UCSD-AML1 (cell line): ENCODE measurements around the gene EXOC6B.

Source experiments
- DNase-seq: peaks from one replicate; lab custom pipeline; 2025; ENCODE audit not compliant: unreplicated experiment; lab: John Stamatoyannopoulos, UW

EXOC6B gene

DNA sequence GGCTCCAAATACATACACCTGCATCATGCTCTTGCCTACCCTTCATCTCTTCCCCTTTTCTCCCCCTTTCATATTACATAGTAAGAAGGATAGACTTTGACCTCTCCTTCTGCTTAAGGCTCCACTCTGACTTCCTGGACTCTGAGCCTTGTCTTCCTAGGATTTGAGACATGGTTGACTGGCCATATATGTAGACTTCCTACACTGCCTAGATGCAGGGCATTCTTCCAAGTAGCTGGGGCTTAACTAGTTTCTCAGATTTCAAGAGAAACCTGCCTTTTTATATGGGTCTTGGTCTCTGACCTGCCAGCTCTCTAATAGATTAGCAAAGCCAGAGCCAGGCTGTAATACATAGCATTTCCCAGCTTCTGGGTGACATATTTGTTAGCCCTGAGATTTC is 642.8 kb downstream of the EXOC6B start:
- DNase-seq = no peak

- DNase-seq = no peak
Observed at GRCh38 chr2:72182547-72182946, 643.3 kb downstream of the EXOC6B start.

DNA sequence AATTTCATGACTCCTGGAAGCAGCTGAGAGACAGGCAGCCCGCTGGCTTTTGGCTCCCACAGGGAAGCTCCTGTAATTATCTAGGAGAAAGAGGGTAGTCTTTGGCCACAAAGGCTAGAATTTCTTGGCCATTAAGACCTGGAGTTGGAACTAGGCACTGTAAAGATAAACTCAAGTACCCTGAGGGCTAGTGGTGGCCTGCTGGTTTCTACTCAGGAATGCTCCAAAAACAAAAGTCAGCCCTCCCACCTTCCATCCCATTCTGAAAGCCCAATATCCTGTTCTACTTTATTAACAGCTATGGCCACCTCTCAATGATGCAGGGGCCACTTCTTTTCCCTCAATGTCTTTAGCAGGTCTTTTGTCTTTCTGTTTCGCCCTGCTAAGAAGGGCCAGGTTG is 644.2 kb downstream of the EXOC6B start:
- no peak for DNase-seq

GRCh38 chr2:72180351-72180750 is 645.5 kb downstream of the EXOC6B start:
- DNase-seq = no peak

- no peak for DNase-seq
Observed at GRCh38 chr2:72178551-72178950, 647.3 kb downstream of the EXOC6B start.

- no peak for DNase-seq
Observed at GRCh38 chr2:72176281-72176680, 649.6 kb downstream of the EXOC6B start.

GRCh38 chr2:72175636-72176035 is 650.2 kb downstream of the EXOC6B start:
- no peak for DNase-seq

DNA sequence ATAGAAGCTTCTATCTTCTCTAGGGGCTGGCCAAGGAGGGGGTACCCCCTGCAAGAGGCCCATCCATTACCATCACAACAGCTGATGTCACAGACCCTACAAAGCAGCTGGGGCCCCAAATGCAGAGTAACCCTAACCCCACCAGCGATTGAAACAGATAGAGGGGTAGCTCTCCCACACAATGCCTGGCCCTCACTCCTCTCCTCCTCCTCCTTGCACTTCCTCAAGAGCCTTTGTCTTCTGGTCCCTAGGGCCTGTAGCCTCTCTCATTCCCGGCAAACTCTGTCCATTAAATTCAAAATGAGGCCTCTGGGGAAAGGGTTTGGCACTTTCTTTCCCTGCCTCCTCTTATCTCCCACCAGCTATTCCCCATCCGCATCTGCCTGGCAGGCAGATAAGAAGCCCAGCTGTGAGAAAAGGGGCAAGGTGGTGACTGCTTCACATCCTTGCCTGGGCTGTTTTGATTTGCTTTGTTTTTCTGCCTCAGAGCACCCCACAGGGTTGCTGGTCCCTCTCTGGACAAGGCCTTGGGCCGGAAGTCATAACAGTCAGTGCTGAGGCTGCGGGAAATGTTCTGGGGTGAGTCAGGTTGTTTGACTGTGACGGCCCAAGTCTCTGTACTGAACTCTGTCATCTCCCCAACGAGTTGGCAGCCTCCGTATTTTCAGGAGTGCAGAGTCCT is 652.1 kb downstream of the EXOC6B start:
- DNase-seq = no peak

DNA sequence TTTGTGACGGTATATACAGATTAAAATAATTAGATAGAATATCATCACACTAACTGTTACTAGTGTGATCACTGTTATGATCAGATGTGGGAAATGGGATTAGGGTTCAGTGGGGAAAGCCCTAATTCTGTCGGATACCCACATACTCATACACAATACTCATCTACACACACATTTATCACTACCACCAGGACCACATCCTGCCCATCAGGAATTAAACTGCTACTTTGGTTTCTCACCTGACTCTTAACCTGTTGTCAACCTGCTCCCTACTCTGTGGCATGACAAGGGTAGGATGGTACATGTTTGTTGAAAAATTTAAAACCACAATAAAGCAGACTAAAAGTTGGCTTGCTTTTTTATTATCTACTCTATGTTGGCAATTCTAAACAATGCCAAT is 653.4 kb downstream of the EXOC6B start:
- DNase-seq = no peak

DNA sequence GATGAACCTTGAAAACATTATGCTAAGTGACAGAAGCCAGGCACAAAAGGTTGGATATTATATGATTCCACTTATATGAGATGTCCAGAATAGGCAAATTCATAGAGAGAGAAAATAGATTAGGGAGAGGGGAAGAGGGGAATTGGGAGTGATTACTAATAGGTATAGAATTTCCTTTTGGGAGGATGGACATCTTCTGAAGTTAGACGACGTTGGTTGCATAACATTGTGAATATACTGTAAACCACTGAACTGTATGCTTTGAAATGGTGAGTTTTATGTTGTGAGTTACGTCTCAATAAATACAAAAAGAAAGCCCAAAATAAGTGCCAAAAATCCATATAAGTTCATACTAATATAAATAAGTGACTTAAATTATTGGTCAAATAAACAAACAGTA is 659.6 kb downstream of the EXOC6B start:
- DNase-seq = no peak

- DNase-seq = no peak
Observed at GRCh38 chr2:72165792-72166191, 660.0 kb downstream of the EXOC6B start.

- no peak for DNase-seq
Observed at GRCh38 chr2:72162574-72162973, 663.3 kb downstream of the EXOC6B start.

DNA sequence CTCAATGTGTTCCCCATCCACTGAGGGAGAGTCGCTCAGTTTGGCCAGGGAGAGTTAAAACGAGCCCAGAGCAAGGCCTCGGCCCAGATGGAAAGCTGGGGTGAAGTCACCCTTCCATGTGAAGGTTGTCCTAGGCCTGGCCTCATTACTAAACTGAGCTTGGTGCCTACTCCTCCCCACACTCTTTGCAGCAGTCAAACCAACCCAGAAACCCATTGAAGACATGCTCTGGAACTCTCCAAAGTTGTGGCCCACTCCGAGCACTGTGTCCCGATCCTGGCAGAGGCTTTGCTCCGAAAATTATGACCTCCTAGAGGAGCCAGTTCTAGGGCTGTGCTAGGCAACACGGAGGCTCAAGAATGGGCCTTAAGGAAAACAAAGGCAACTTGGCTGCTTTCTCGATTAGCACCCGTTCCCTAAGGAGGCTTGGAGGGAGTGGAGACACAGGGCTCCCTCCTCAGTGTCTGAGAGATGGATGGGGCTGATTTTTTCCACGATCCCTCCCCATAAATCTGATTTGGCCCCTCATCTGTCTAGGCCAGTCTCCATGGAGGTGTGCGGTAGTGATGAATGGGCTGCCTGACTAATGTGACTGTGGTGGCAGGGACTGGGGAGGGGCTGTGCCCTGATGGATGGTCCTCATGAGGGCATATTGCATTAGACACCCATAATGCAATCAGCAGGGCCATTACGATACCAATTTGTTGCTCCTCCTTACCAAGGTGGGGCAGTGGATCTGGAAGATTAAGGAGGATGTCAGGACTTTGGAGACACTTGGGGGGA is 666.4 kb downstream of the EXOC6B start:
- DNase-seq = no peak

DNA sequence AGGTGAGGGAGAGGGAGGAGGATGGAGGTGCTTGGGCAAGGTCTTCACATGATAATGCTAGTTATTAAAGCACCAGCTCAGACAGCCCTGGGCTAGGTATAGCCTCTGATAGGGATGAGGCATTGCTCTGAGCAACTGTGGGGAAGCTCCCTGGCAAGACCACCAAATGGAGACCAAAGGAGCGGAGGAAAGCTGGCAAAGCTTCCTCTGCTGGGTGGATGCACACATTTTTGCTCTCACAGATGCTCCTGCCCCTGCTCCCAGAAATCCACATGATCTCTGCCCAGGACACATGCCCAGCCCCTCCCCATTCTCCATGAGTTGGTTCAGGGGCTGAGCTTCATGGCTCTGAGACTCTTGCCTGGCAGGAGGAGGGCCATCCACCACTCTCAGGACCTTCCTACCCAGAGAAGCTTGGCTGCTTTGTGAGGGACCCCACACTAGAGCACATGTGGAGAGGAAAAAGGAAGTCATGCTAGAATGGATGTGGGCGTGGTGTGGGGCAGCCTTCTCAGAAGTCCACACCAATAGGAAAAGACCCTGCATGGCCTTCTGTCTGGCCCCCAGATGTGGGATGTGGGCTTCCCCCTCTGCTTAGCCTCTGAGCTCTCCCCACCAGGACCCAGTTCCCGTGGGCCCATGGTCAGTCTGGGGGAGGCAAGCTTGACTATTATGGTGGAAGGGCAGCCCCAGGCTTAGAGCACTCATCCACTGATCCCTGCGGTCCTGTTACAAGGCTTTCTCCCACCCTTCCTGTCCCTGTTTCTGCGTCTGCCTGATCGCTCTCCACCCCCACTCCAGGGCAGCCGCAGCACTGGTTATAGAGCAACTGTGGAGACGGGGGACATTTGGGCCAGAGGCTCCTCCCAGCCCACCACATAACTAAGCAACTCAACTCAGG is 667.7 kb downstream of the EXOC6B start:
- DNase-seq = no peak

- no peak for DNase-seq
Observed at GRCh38 chr2:72156872-72157271, 669.0 kb downstream of the EXOC6B start.

- DNase-seq = no peak
Observed at GRCh38 chr2:72155737-72156136, 670.1 kb downstream of the EXOC6B start.

DNA sequence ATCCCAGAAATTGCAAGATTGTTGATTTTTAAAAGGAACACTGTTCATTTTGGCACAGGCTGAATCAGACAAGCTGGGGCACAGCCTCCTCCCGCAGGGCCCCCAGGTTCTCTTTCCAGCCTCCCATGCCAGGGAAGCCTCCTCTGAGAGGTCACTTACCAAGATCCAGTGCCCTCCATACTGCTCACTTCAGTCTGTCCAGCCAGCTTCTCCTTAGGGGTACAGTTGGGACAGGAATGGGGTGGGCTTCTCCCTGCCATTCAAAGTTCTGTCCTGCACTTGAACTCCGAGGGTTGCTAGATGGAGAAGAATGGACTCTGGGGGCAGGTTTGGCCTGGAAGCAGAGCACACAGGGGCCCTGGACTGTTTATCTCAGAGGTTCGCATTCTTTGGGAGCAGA is 670.7 kb downstream of the EXOC6B start:
- DNase-seq = no peak

GRCh38 chr2:72154386-72154975 is 671.4 kb downstream of the EXOC6B start:
- no peak for DNase-seq

DNA sequence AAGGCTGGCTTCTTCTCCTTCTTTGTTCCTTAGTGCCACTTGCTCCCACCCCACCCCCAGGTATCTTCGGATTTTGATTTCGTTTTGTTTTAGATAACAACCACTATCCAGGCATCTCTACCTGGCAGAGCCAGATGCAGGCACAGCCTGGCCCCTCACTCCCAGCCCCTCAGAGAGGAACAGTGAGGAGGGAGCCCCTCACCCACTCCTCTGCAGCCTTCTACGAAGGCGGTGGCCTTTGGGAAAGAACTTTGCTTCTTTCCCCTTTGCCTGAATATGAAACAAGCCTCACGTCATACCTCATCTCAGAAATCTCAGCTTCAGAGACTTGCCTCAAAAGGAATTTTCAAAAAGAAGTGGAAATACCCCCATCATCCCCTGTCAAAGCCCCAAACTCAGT is 671.9 kb downstream of the EXOC6B start:
- DNase-seq = no peak

DNA sequence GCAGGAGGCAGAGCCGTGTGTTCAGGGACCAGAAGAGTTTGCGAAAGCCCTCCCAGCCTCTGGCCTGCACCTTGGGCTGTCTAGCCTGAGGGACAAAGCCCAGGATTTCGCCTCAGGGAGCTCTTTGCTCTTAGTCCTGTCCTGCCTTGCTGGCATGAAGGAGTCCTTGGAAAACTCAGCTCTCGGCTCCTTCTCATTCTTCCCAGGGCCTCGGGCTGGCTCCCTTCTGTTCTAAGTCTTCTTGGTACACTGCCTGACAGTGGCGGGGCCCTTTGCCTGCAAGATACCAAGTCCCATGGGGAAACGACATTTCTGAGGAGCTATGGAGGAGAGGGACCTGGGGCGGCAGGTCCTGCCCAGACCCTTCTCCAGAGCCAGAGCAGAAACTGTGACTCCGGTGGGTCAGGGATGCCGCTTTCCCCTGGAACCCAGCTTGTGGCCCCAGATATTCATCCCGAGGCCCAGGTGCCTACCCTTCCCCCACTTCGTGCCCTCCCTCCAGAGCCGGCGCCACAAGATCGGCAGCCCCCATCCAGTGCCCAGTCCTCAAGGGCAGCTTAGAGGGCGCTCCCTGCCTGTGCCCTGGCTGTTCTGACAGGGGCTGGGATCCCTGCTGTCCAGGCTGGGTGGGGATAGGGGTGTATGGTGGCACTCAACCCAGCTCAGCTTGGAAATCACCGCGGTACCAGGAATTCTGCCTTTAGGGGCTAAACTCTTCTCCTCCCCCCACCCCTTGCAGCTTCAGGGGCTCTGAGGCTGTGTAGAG is 672.6 kb downstream of the EXOC6B start:
- DNase-seq = no peak
